HG03135 (cell line): Measurements from ENCODE around the gene ITGA6.

ENCODE experiments used
- ATAC-seq: cut with Tn5 transposase; IDR thresholded peaks from one replicate; pipeline ENCODE4 v1.9.1; 2021; ENCODE audit warnings: mild to moderate bottlenecking, moderate library complexity; ENCODE audit not compliant: unreplicated experiment

The ITGA6 gene

GRCh38 chr2:172415865-172416183, 11.6 kb upstream of the ITGA6 start:
- ATAC-seq, result no peak

- ATAC-seq, result no peak
These were observed 10.8 kb upstream of the ITGA6 start for GRCh38 chr2:172416447-172417058.

- ATAC-seq, result no peak
These were observed 7.2 kb upstream of the ITGA6 start for GRCh38 chr2:172420216-172420615.

- no peak for ATAC-seq
These were observed 4.2 kb upstream of the ITGA6 start for GRCh38 chr2:172423160-172423559.

- ATAC-seq, result no peak
These were observed 2.0 kb upstream of the ITGA6 start for GRCh38 chr2:172425336-172425735.

GRCh38 chr2:172426635-172427255, 641 bp upstream of the ITGA6 start:
- no peak for ATAC-seq

GRCh38 chr2:172427990-172428831, 825 bp downstream of the ITGA6 start:
- no peak for ATAC-seq

GRCh38 chr2:172428832-172429210, 1.4 kb downstream of the ITGA6 start:
- ATAC-seq, result no peak

GRCh38 chr2:172429301-172429968, 2.0 kb downstream of the ITGA6 start:
- ATAC-seq, result no peak

- ATAC-seq, result no peak
These were observed 2.6 kb downstream of the ITGA6 start for GRCh38 chr2:172430027-172430426.

GRCh38 chr2:172430678-172431077, 3.3 kb downstream of the ITGA6 start:
- ATAC-seq, result no peak

GRCh38 chr2:172431463-172431862, 4.1 kb downstream of the ITGA6 start:
- no peak for ATAC-seq

- ATAC-seq, result no peak
These were observed 4.6 kb downstream of the ITGA6 start for GRCh38 chr2:172431993-172432392.

GRCh38 chr2:172433144-172433543, 5.8 kb downstream of the ITGA6 start:
- ATAC-seq, result no peak

- ATAC-seq, result no peak
These were observed 7.6 kb downstream of the ITGA6 start for GRCh38 chr2:172434821-172435605.

- no peak for ATAC-seq
These were observed 8.2 kb downstream of the ITGA6 start for GRCh38 chr2:172435606-172435911.

GRCh38 chr2:172436889-172437288, 9.5 kb downstream of the ITGA6 start:
- no peak for ATAC-seq

GRCh38 chr2:172437419-172438341, 10.3 kb downstream of the ITGA6 start:
- ATAC-seq, result peak; percentile 66

GRCh38 chr2:172438741-172439508, 11.5 kb downstream of the ITGA6 start:
- ATAC-seq, result no peak
